ENCODE measurements around the gene MRPL44. TPM values are rescaled to one million over a fixed set of nuclear protein-coding genes. Genes with fewer than 3 reads are reported as not detected.

The MRPL44 gene
- total RNA-seq, 2 donors from 2014 or later, result 21.8 to 30.5 TPM

- H3K36me3 Mint-ChIP-seq (ENCODE audit: low read depth), result peaks cover 6% of the 10 kb centered on the region
- H3K27me3 Mint-ChIP-seq, result no peaks in the 10 kb centered on the region
- peak overlapping the region; percentile 85 for H3K27ac Mint-ChIP-seq
- DNase-seq, result no peak
- peaks cover 40% of the 10 kb centered on the region for H3K4me1 Mint-ChIP-seq
- H3K4me3 Mint-ChIP-seq, result peak overlapping the region; percentile 96
- ATAC-seq, result no peak
- H3K9me3 ChIP-seq (ENCODE audit: control insufficient read depth, low read length, poor library complexity, severe bottlenecking), result no peaks in the 10 kb centered on the region
Measured at GRCh38 chr2:223943561-223944008, 13.7 kb upstream of the MRPL44 start.

DNA sequence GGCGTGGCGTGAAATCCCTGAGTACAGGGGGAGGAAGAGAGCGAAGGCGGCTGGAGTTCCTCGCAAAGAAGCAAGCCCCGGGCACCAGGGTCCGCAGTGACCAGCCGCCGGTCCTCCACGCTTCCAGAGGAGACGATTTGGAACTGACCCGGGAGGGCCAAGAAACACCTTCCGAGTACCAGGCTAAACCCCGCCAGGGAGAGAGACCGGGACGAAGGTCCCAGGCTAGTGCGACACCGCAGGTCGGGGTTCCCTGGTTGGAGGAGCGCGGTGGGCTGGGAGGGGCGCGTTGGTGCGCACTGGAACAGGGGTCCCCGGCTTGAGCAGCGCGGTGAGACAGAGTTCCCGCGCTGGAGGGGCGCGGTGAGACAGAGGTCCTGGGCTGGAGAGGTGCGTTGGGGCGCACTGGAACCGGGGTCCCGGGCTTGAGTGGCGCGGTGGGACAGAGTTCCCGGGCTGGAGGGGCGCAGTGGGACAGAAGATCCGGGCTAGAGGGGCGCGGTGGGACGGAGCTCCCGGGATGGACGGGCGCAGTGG, 13.0 kb upstream of the MRPL44 start:
- Mint-ChIP-seq H3K4me3 (peak overlapping the region; percentile 96), H3K36me3 (ENCODE audit: low read depth) (peaks cover 6% of the 10 kb centered on the region), H3K4me1 (peaks cover 44% of the 10 kb centered on the region), H3K27ac (peak overlapping the region; percentile 85), H3K27me3 (no peaks in the 10 kb centered on the region)
- peak in 2 of 3 donors; percentile 16 to 20 for DNase-seq
- ATAC-seq, result peak; percentile 29
- H3K9me3 ChIP-seq (ENCODE audit: control insufficient read depth, low read length, poor library complexity, severe bottlenecking), result no peaks in the 10 kb centered on the region

GRCh38 chr2:223944703-223945531, 12.3 kb upstream of the MRPL44 start, which contains the start of gene WDFY1:
TSS of gene WDFY1 (minus strand) at chr2:223945335. CDS start at chr2:223945284, 51 bp downstream.
- Mint-ChIP-seq H3K4me3 (peak within 1 kb of the TSS; percentile 96), H3K27ac (peak within 1 kb of the TSS; percentile 85), H3K4me1 (peaks cover 46% of the 10 kb centered on the region), H3K27me3 (no peaks in the 10 kb centered on the region), H3K36me3 (ENCODE audit: low read depth) (peaks cover 6% of the 10 kb centered on the region)
- no peaks in the 10 kb centered on the region for H3K9me3 ChIP-seq (ENCODE audit: control insufficient read depth, low read length, poor library complexity, severe bottlenecking)
- DNase-seq, result peak; percentile 59 to 69 (median 66)
- peak; percentile 94 for ATAC-seq

GRCh38 chr2:223945755-223946154, 11.5 kb upstream of the MRPL44 start:
- Mint-ChIP-seq H3K4me1 (peaks cover 48% of the 10 kb centered on the region), H3K27ac (peak overlapping the region; percentile 85), H3K4me3 (peak overlapping the region; percentile 96), H3K36me3 (ENCODE audit: low read depth) (peaks cover 6% of the 10 kb centered on the region), H3K27me3 (no peaks in the 10 kb centered on the region)
- ATAC-seq (no peak), DNase-seq (no peak)
- no peaks in the 10 kb centered on the region for H3K9me3 ChIP-seq (ENCODE audit: control insufficient read depth, low read length, poor library complexity, severe bottlenecking)

GRCh38 chr2:223947711-223948205, 9.5 kb upstream of the MRPL44 start:
- no peak for DNase-seq
- H3K36me3 Mint-ChIP-seq (ENCODE audit: low read depth), result peaks cover 4% of the 10 kb centered on the region
- no peaks in the 10 kb centered on the region for H3K27me3 Mint-ChIP-seq
- H3K9me3 ChIP-seq (ENCODE audit: control insufficient read depth, low read length, poor library complexity, severe bottlenecking), result no peaks in the 10 kb centered on the region
- peaks cover 44% of the 10 kb centered on the region for H3K4me1 Mint-ChIP-seq
- peak overlapping the region; percentile 85 for H3K27ac Mint-ChIP-seq
- ATAC-seq, result no peak
- no peak overlapping the region for H3K4me3 Mint-ChIP-seq

- DNase-seq (no peak), ATAC-seq (no peak)
- Mint-ChIP-seq H3K27ac (no peak overlapping the region), H3K4me1 (peaks cover 38% of the 10 kb centered on the region), H3K4me3 (no peak overlapping the region), H3K36me3 (ENCODE audit: low read depth) (peaks cover 3% of the 10 kb centered on the region), H3K27me3 (no peaks in the 10 kb centered on the region)
- no peaks in the 10 kb centered on the region for H3K9me3 ChIP-seq (ENCODE audit: control insufficient read depth, low read length, poor library complexity, severe bottlenecking)
Measured at GRCh38 chr2:223949241-223949840, 7.9 kb upstream of the MRPL44 start.

- H3K9me3 ChIP-seq (ENCODE audit: control insufficient read depth, low read length, poor library complexity, severe bottlenecking), result no peaks in the 10 kb centered on the region
- Mint-ChIP-seq H3K36me3 (ENCODE audit: low read depth) (peaks cover 2% of the 10 kb centered on the region), H3K27ac (peak overlapping the region; percentile 53), H3K27me3 (no peaks in the 10 kb centered on the region), H3K4me3 (no peak overlapping the region), H3K4me1 (peaks cover 34% of the 10 kb centered on the region)
- DNase-seq, result no peak
- ATAC-seq, result no peak
Measured at GRCh38 chr2:223950448-223951347, 6.6 kb upstream of the MRPL44 start.

GRCh38 chr2:223952280-223952968, 4.8 kb upstream of the MRPL44 start:
- H3K36me3 Mint-ChIP-seq (ENCODE audit: low read depth), result no peaks in the 10 kb centered on the region
- H3K27me3 Mint-ChIP-seq, result no peaks in the 10 kb centered on the region
- ATAC-seq, result no peak
- H3K4me3 Mint-ChIP-seq, result peak overlapping the region; percentile 7
- no peak overlapping the region for H3K27ac Mint-ChIP-seq
- peaks cover 30% of the 10 kb centered on the region for H3K4me1 Mint-ChIP-seq
- no peaks in the 10 kb centered on the region for H3K9me3 ChIP-seq (ENCODE audit: control insufficient read depth, low read length, poor library complexity, severe bottlenecking)
- DNase-seq, result no peak

DNA sequence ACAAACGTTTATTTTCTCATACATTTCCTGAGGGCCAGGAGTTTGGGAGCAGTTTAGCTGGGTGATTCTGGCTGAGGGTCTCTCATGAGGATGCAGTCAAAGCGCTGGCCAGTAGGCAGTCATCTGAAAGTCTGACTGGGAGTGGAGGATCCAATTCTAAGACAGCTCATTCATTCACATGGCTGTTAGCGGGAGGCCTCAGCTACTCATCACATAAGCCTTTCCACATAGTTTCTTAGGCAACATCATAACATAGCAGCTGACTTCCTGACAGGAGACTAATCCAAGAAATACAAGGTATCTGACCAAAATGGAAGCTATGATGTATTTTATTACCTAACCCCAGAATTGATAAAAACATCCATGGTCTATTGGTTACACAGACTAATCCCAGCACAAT, 2.9 kb upstream of the MRPL44 start:
- no peak for DNase-seq
- no peak for ATAC-seq

GRCh38 chr2:223956300-223956699, 963 bp upstream of the MRPL44 start:
- peak overlapping the region; percentile 59 for H3K4me3 Mint-ChIP-seq
- peaks cover 33% of the 10 kb centered on the region for H3K4me1 Mint-ChIP-seq
- no peaks in the 10 kb centered on the region for H3K36me3 Mint-ChIP-seq (ENCODE audit: low read depth)
- no peak for ATAC-seq
- H3K9me3 ChIP-seq (ENCODE audit: control insufficient read depth, low read length, poor library complexity, severe bottlenecking), result no peaks in the 10 kb centered on the region
- peak overlapping the region; percentile 99 for H3K27ac Mint-ChIP-seq
- no peak for DNase-seq
- no peaks in the 10 kb centered on the region for H3K27me3 Mint-ChIP-seq

More for the DNA sequence above, 2.9 kb upstream of the MRPL44 start:
- Mint-ChIP-seq H3K27ac (no peak overlapping the region), H3K4me3 (no peak overlapping the region), H3K4me1 (peaks cover 24% of the 10 kb centered on the region), H3K36me3 (ENCODE audit: low read depth) (no peaks in the 10 kb centered on the region), H3K27me3 (no peaks in the 10 kb centered on the region)
- no peaks in the 10 kb centered on the region for H3K9me3 ChIP-seq (ENCODE audit: control insufficient read depth, low read length, poor library complexity, severe bottlenecking)

- ATAC-seq (no peak), DNase-seq (no peak)
- Mint-ChIP-seq H3K27me3 (no peaks in the 10 kb centered on the region), H3K4me3 (peak overlapping the region; percentile 47), H3K36me3 (ENCODE audit: low read depth) (no peaks in the 10 kb centered on the region), H3K27ac (no peak overlapping the region), H3K4me1 (peaks cover 39% of the 10 kb centered on the region)
- H3K9me3 ChIP-seq (ENCODE audit: control insufficient read depth, low read length, poor library complexity, severe bottlenecking), result no peaks in the 10 kb centered on the region
Measured at GRCh38 chr2:223959688-223960087, 2.4 kb downstream of the MRPL44 start.

GRCh38 chr2:223967981-223968380, 10.7 kb downstream of the MRPL44 start:
- ATAC-seq, result no peak
- Mint-ChIP-seq H3K27me3 (no peaks in the 10 kb centered on the region), H3K27ac (no peak overlapping the region), H3K4me1 (peaks cover 3% of the 10 kb centered on the region), H3K36me3 (ENCODE audit: low read depth) (no peaks in the 10 kb centered on the region), H3K4me3 (no peak overlapping the region)
- H3K9me3 ChIP-seq (ENCODE audit: control insufficient read depth, low read length, poor library complexity, severe bottlenecking), result no peaks in the 10 kb centered on the region
- DNase-seq, result no peak
